Astrocyte (in vitro differentiated cells and primary cell): ENCODE data around the gene CNTN1. TPM values are rescaled to one million over a fixed set of nuclear protein-coding genes. Genes with fewer than 3 reads are reported as not detected.

ENCODE experiments used
- DNase-seq: peaks from one replicate; pipeline ENCODE4 v3.0.0-alpha.2; 2010; ENCODE audit warnings: low read depth
- FAIRE-seq: peaks from 2 replicates; lab custom pipeline; 2011; peaks lifted over from hg19 to GRCh38; lab: Jason Lieb, UNC
- H2AFZ ChIP-seq: 2 replicates; pipeline ENCODE4 v1.6.0; 2012; ENCODE audit warnings: low read depth, low read length, inconsistent platforms
- H3K27ac ChIP-seq: 2 replicates; pipeline ENCODE4 v1.5.1; 2011; ENCODE audit warnings: low read depth, low read length, inconsistent platforms
- H3K27me3 ChIP-seq: 2 replicates; pipeline ENCODE4 v1.6.0; 2011; ENCODE audit warnings: low read length, inconsistent platforms; ENCODE audit not compliant: insufficient read depth
- H3K36me3 ChIP-seq: 2 replicates; pipeline ENCODE4 v1.5.1; 2011; ENCODE audit warnings: low read length, inconsistent platforms; ENCODE audit not compliant: insufficient read depth
- H3K4me1 ChIP-seq: 2 replicates; pipeline ENCODE4 v1.5.1; 2011; ENCODE audit warnings: low read length, inconsistent platforms; ENCODE audit not compliant: insufficient read depth
- H3K4me2 ChIP-seq: 2 replicates; pipeline ENCODE4 v1.6.0; 2012; ENCODE audit warnings: low read length, inconsistent platforms
- H3K4me3 ChIP-seq: 2 replicates; pipeline ENCODE4 v1.5.1; 2011; ENCODE audit warnings: low read depth, mild to moderate bottlenecking, low read length, inconsistent platforms; ENCODE audit not compliant: insufficient read depth
- H3K79me2 ChIP-seq: 2 replicates; pipeline ENCODE4 v1.6.0; 2012; ENCODE audit warnings: mild to moderate bottlenecking, low read length, inconsistent platforms; ENCODE audit not compliant: insufficient read depth
- H3K9ac ChIP-seq: 2 replicates; pipeline ENCODE4 v1.6.0; 2012; ENCODE audit warnings: mild to moderate bottlenecking, low read length, inconsistent platforms
- H3K9me3 ChIP-seq: 2 replicates; pipeline ENCODE4 v1.5.1; 2012; ENCODE audit warnings: low read depth, mild to moderate bottlenecking, low read length, inconsistent platforms; ENCODE audit not compliant: insufficient read depth
- H4K20me1 ChIP-seq: 2 replicates; pipeline ENCODE4 v1.6.0; 2012; ENCODE audit warnings: low read length, inconsistent platforms; ENCODE audit not compliant: insufficient read depth
- H3K27ac Mint-ChIP-seq: one replicate; pipeline ENCODE4 v1.8.0; 2021; ENCODE audit warnings: mild to moderate bottlenecking, mixed read lengths; ENCODE audit not compliant: unreplicated experiment
- H3K27me3 Mint-ChIP-seq: one replicate; pipeline ENCODE4 v1.8.0; 2021; ENCODE audit warnings: low read depth, mixed read lengths; ENCODE audit not compliant: unreplicated experiment
- H3K36me3 Mint-ChIP-seq: one replicate; pipeline ENCODE4 v1.8.0; 2021; ENCODE audit warnings: low read depth, mixed read lengths; ENCODE audit not compliant: unreplicated experiment
- H3K4me1 Mint-ChIP-seq: one replicate; pipeline ENCODE4 v1.8.0; 2021; ENCODE audit warnings: low read depth, mixed read lengths; ENCODE audit not compliant: unreplicated experiment
- H3K4me3 Mint-ChIP-seq: one replicate; pipeline ENCODE4 v1.8.0; 2021; ENCODE audit warnings: mild to moderate bottlenecking, moderate library complexity, mixed read lengths; ENCODE audit not compliant: unreplicated experiment
- H3K9me3 Mint-ChIP-seq: one replicate; pipeline ENCODE4 v1.8.0; 2021; ENCODE audit warnings: mild to moderate bottlenecking, mixed read lengths; ENCODE audit not compliant: unreplicated experiment
- EZH2 ChIP-seq: IDR thresholded peaks from 2 replicates; pipeline ENCODE4 v1.6.1; 2012; ENCODE audit warnings: mild to moderate bottlenecking, low read length, inconsistent platforms; ENCODE audit not compliant: insufficient read depth
- total RNA-seq: library from RNA; stranded (reverse); gene quantifications from 2 replicates; pipeline ENCODE4 v1.2.1, GENCODE V29; 2021
- TF ChIP-seq, protein P1 (sequence below): IDR thresholded peaks from 2 replicates; pipeline ENCODE4 v1.5.1; 2011; ENCODE audit warnings: low read depth, mild to moderate bottlenecking, inconsistent platforms, low read length, moderate library complexity; ENCODE audit not compliant: insufficient read depth

Gene CNTN1
- total RNA-seq, 1 donor from 2014 or later = 2.1 TPM

DNA sequence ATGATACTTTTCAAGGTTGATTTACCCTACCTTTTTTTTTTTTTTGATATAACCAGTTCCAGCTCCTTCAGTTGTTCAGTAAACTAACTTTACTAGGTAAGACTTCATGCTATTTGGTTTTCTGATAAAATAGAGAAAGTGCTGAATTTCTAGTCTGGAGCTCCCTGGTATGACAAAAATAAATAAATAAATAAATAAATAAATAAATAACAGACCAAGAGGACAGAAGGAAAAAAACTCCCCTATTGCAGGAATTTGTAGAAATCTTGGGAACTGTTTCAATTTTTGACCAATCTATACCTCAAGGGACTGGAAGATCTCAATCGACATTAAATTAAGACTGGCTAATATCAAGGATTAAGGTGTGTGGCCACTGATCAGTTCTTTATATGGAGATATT, 265.2 kb downstream of the CNTN1 start:
- Histone ChIP-seq H3K9ac (no peak overlapping the region), H3K4me3 (no peak overlapping the region), H4K20me1 (no peaks in the 10 kb centered on the region), H2AFZ (no peak overlapping the region), H3K79me2 (no peaks in the 10 kb centered on the region), H3K4me1 (no peaks in the 10 kb centered on the region), H3K4me2 (no peak overlapping the region), H3K27me3 (no peaks in the 10 kb centered on the region), H3K36me3 (no peaks in the 10 kb centered on the region), H3K9me3 (no peaks in the 10 kb centered on the region), H3K27ac (no peak overlapping the region)
- FAIRE-seq (no peak), DNase-seq (no peak)
- no peaks in the 10 kb centered on the region for H3K36me3 Mint-ChIP-seq
- H3K4me3 Mint-ChIP-seq = no peak overlapping the region
- TF ChIP-seq, protein P1, sequence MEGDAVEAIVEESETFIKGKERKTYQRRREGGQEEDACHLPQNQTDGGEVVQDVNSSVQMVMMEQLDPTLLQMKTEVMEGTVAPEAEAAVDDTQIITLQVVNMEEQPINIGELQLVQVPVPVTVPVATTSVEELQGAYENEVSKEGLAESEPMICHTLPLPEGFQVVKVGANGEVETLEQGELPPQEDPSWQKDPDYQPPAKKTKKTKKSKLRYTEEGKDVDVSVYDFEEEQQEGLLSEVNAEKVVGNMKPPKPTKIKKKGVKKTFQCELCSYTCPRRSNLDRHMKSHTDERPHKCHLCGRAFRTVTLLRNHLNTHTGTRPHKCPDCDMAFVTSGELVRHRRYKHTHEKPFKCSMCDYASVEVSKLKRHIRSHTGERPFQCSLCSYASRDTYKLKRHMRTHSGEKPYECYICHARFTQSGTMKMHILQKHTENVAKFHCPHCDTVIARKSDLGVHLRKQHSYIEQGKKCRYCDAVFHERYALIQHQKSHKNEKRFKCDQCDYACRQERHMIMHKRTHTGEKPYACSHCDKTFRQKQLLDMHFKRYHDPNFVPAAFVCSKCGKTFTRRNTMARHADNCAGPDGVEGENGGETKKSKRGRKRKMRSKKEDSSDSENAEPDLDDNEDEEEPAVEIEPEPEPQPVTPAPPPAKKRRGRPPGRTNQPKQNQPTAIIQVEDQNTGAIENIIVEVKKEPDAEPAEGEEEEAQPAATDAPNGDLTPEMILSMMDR = no peak
- TF ChIP-seq EZH2 = no peak
- no peak overlapping the region for H3K27ac Mint-ChIP-seq
- H3K27me3 Mint-ChIP-seq = no peaks in the 10 kb centered on the region
- no peaks in the 10 kb centered on the region for H3K9me3 Mint-ChIP-seq
- no peaks in the 10 kb centered on the region for H3K4me1 Mint-ChIP-seq

DNA sequence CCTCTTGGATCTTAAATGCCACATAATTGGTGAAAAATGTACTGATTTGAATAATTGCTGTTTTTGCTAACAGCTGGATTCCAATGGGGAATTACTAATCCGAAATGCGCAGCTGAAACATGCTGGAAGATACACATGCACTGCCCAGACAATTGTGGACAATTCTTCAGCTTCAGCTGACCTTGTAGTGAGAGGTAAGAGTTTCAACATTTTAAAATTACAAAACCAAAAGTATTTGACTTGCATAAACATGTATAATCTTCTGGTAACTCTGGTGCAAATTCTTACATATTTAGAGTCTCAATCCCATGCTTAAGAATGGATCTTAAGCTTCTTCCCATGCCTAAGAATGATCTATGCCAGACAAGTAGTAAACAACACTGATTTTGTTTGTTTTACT, 266.8 kb downstream of the CNTN1 start:
- Mint-ChIP-seq H3K4me3 (no peak overlapping the region), H3K4me1 (no peaks in the 10 kb centered on the region), H3K27me3 (no peaks in the 10 kb centered on the region), H3K9me3 (no peaks in the 10 kb centered on the region), H3K36me3 (no peaks in the 10 kb centered on the region), H3K27ac (no peak overlapping the region)
- TF ChIP-seq, protein P1 = no peak
- Histone ChIP-seq H4K20me1 (no peaks in the 10 kb centered on the region), H3K36me3 (no peaks in the 10 kb centered on the region), H2AFZ (no peak overlapping the region), H3K9ac (no peak overlapping the region), H3K79me2 (no peaks in the 10 kb centered on the region), H3K4me1 (no peaks in the 10 kb centered on the region), H3K27me3 (no peaks in the 10 kb centered on the region), H3K27ac (no peak overlapping the region), H3K9me3 (no peaks in the 10 kb centered on the region), H3K4me2 (no peak overlapping the region), H3K4me3 (no peak overlapping the region)
- FAIRE-seq (no peak), DNase-seq (peak; percentile 73)

DNA sequence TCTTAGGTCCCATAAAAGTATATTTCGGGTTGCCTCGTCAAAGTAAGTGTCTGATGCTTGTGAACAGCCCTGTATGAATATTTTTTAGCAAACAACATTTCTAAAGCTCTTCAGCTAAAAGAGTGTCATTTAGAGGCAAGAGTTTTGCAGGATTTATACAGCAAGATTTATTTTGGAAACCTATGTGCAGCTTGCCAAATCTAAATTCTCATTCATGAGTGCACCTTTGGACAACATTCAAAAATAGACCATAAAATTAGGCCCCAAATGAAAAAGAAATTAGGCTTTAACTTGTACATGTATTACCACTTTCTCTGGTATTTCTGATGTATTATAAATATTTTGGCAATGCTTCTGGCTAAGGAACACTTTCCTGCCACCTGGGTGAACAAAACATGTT, 271.5 kb downstream of the CNTN1 start:
- no peaks in the 10 kb centered on the region for H3K9me3 ChIP-seq
- H4K20me1 ChIP-seq = no peaks in the 10 kb centered on the region
- no peak overlapping the region for H3K27ac ChIP-seq
- Mint-ChIP-seq H3K9me3 (no peaks in the 10 kb centered on the region), H3K27ac (no peak overlapping the region), H3K36me3 (no peaks in the 10 kb centered on the region), H3K4me1 (no peaks in the 10 kb centered on the region), H3K4me3 (no peak overlapping the region), H3K27me3 (no peaks in the 10 kb centered on the region)
- no peaks in the 10 kb centered on the region for H3K4me1 ChIP-seq
- no peaks in the 10 kb centered on the region for H3K27me3 ChIP-seq
- no peak overlapping the region for H3K4me3 ChIP-seq
- no peaks in the 10 kb centered on the region for H3K36me3 ChIP-seq
- no peak for FAIRE-seq
- H3K9ac ChIP-seq = no peak overlapping the region
- H2AFZ ChIP-seq = no peak overlapping the region
- DNase-seq = no peak
- no peaks in the 10 kb centered on the region for H3K79me2 ChIP-seq
- H3K4me2 ChIP-seq = no peak overlapping the region
- no peak for TF ChIP-seq EZH2
- TF ChIP-seq, protein P1 = no peak
